ENCODE data around the gene KANSL2. TPM values are rescaled to one million over a fixed set of nuclear protein-coding genes. Genes with fewer than 3 reads are reported as not detected.
"Not testable (repeated sequence)": the region's sequence is repeated elsewhere in the genome, so short reads cannot be mapped to it uniquely, and the experiment has no call there.

Gene KANSL2
- total and polyA plus RNA-seq, 7 donors = 13.2 to 63.0 (median 28.2) TPM

GRCh38 chr12:48627556-48627955, 54.5 kb downstream of the KANSL2 start:
- Histone ChIP-seq H3K9me3 (no peaks in the 10 kb centered on the region), H3K27ac (no peak overlapping the region), H3K4me3 (no peak overlapping the region), H3K27me3 (peaks cover 0 to 3% (median 0%) of the 10 kb centered on the region in 3 donors), H3K36me3 (no peaks in the 10 kb centered on the region), H3K4me1 (no peaks in the 10 kb centered on the region)
- WGBS, 2 donors = 76 to 90% methylated on average over 4 of the region's 4 CpGs
- no peak for DNase-seq
- intact Hi-C loops (cut with DNase I) = no loop called here
- TF ChIP-seq POLR2A (IDR thresholded peaks at IDR 0.05) (no peak), CTCF (IDR thresholded peaks at IDR 0.05) (no peak), POLR2AphosphoS5 (IDR thresholded peaks at IDR 0.05) (no peak), EP300 (IDR thresholded peaks at IDR 0.05) (no peak)

GRCh38 chr12:48622997-48623396, 59.0 kb downstream of the KANSL2 start:
- 94% methylated on average over 7 of the region's 7 CpGs for WGBS, 2 donors
- H3K9me3 ChIP-seq; H3K27me3 ChIP-seq; H3K4me1 ChIP-seq; DNase-seq; intact Hi-C loops (cut with DNase I); H3K27ac ChIP-seq; H3K4me3 ChIP-seq; H3K36me3 ChIP-seq: not testable (repeated sequence)

- DNase-seq = peak; percentile 80
- intact Hi-C loops (cut with DNase I) = no loop called here
Measured at GRCh38 chr12:48618541-48618940, 63.5 kb downstream of the KANSL2 start.

GRCh38 chr12:48615681-48616080, 66.4 kb downstream of the KANSL2 start:
- TF ChIP-seq POLR2AphosphoS5 (IDR thresholded peaks at IDR 0.05) = no peak
- no peak for TF ChIP-seq POLR2A (IDR thresholded peaks at IDR 0.05)
- no peak for TF ChIP-seq EP300 (IDR thresholded peaks at IDR 0.05)
- no peak for TF ChIP-seq CTCF (IDR thresholded peaks at IDR 0.05)
- Histone ChIP-seq H3K4me3 (no peak overlapping the region), H3K27me3 (no peaks in the 10 kb centered on the region), H3K9me3 (peaks cover 1 to 8% (median 3%) of the 10 kb centered on the region in 4 donors), H3K27ac (no peak overlapping the region), H3K4me1 (no peaks in the 10 kb centered on the region), H3K36me3 (no peaks in the 10 kb centered on the region)
- intact Hi-C loops (cut with DNase I) = no loop called here
- WGBS, 2 donors = 88 to 91% methylated on average over 4 of the region's 4 CpGs
- DNase-seq = no peak

More at GRCh38 chr12:48618541-48618940, 63.5 kb downstream of the KANSL2 start:
- H3K4me1 ChIP-seq = no peaks in the 10 kb centered on the region
- no peak overlapping the region for H3K4me3 ChIP-seq
- H3K36me3 ChIP-seq = no peaks in the 10 kb centered on the region
- no peak overlapping the region for H3K27ac ChIP-seq
- WGBS, 2 donors = 7 to 14% methylated on average over 7 of the region's 7 CpGs
- no peaks in the 10 kb centered on the region for H3K27me3 ChIP-seq
- H3K9me3 ChIP-seq = peaks cover 0 to 4% (median under 1%) of the 10 kb centered on the region in 4 donors
- TF ChIP-seq POLR2AphosphoS5 (IDR thresholded peaks at IDR 0.05) (no peak), CTCF (IDR thresholded peaks at IDR 0.05) (peak; percentile 67 to 96 (median 88))

- DNase-seq = no peak
- WGBS, 2 donors = 80 to 89% methylated on average over 1 of the region's 1 CpG
- intact Hi-C loops (cut with DNase I) = no loop called here
Measured at GRCh38 chr12:48613321-48613720, 68.7 kb downstream of the KANSL2 start.

More at GRCh38 chr12:48613321-48613720, 68.7 kb downstream of the KANSL2 start:
- no peaks in the 10 kb centered on the region for H3K27me3 ChIP-seq
- no peaks in the 10 kb centered on the region for H3K4me1 ChIP-seq
- TF ChIP-seq POLR2AphosphoS5 (IDR thresholded peaks at IDR 0.05) (no peak), CTCF (IDR thresholded peaks at IDR 0.05) (no peak), POLR2A (IDR thresholded peaks at IDR 0.05) (no peak), EP300 (IDR thresholded peaks at IDR 0.05) (no peak)
- no peaks in the 10 kb centered on the region for H3K36me3 ChIP-seq
- H3K4me3 ChIP-seq = no peak overlapping the region
- peaks cover 3 to 8% (median 6%) of the 10 kb centered on the region in 4 donors for H3K9me3 ChIP-seq
- no peak overlapping the region for H3K27ac ChIP-seq

Small RNA genes lying within 50 kb of the gene (small RNA-seq; reads per million reads assigned to genes)
- gene MIR1291 = 0 reads per million in 3 donors
- 0.58 to 1.7 (median 1.6) reads per million in 3 donors for gene SNORA2A
- 0.48 to 1.2 (median 0.65) reads per million in 3 donors for gene SNORA2B
- 0 to 0.06 (median 0) reads per million in 3 donors for gene SNORA2C

Other genes with a start within 250 kb of the KANSL2 start
- 1 to 10 TPM in 2 of 4 donors, under 1 TPM in 1, not detected in 1; 0.82 to 3.9 (median 1.9) TPM for gene ANP32D, start 209.7 kb downstream of the KANSL2 start, total RNA-seq
- gene ANP32D, start 209.7 kb downstream of the KANSL2 start, polyA plus RNA-seq = not detected
- 1 to 10 TPM in 2 of 4 donors, not detected in 2; 1.2 to 8.3 TPM for gene C12orf54, start 199.7 kb downstream of the KANSL2 start, total RNA-seq
- gene C12orf54, start 199.7 kb downstream of the KANSL2 start, polyA plus RNA-seq = under 1 TPM in 1 of 3 donors, not detected in 2; 0.28 TPM
- not detected for gene OR8S1, start 156.6 kb downstream of the KANSL2 start, total RNA-seq
- not detected for gene OR8S1, start 156.6 kb downstream of the KANSL2 start, polyA plus RNA-seq
- gene LALBA, start 112.2 kb downstream of the KANSL2 start, total RNA-seq = not detected
- not detected for gene LALBA, start 112.2 kb downstream of the KANSL2 start, polyA plus RNA-seq
- 10 to 100 TPM; 20.7 to 29.2 (median 23.9) TPM for gene CCNT1, start 34.5 kb upstream of the KANSL2 start, total RNA-seq
- 1 to 10 TPM; 3.0 to 7.9 (median 3.7) TPM for gene CCNT1, start 34.5 kb upstream of the KANSL2 start, polyA plus RNA-seq
- gene ADCY6, start 106.9 kb upstream of the KANSL2 start, total RNA-seq = 10 to 100 TPM; 15.2 to 28.5 (median 16.6) TPM
- 10 to 100 TPM; 10.2 to 52.5 (median 10.9) TPM for gene ADCY6, start 106.9 kb upstream of the KANSL2 start, polyA plus RNA-seq
- 10 to 100 TPM; 10.7 to 32.1 (median 18.4) TPM for gene CACNB3, start 136.3 kb upstream of the KANSL2 start, total RNA-seq
- gene CACNB3, start 136.3 kb upstream of the KANSL2 start, polyA plus RNA-seq = 10 to 100 TPM; 21.0 to 23.4 (median 22.0) TPM
- gene DDX23, start 169.9 kb upstream of the KANSL2 start, total RNA-seq = 10 to 100 TPM; 52.8 to 91.5 (median 56.3) TPM
- 10 to 100 TPM; 32.4 to 72.0 (median 40.7) TPM for gene DDX23, start 169.9 kb upstream of the KANSL2 start, polyA plus RNA-seq
- 1 to 10 TPM in 1 of 4 donors, under 1 TPM in 1, not detected in 2; 0.36 to 5.2 TPM for gene RND1, start 183.6 kb upstream of the KANSL2 start, total RNA-seq
- 10 to 100 TPM in 1 of 3 donors, 1 to 10 TPM in 2; 2.4 to 16.2 (median 8.0) TPM for gene RND1, start 183.6 kb upstream of the KANSL2 start, polyA plus RNA-seq
- 1 to 10 TPM; 4.6 to 7.5 (median 6.4) TPM for gene FKBP11, start 243.3 kb upstream of the KANSL2 start, total RNA-seq
- gene FKBP11, start 243.3 kb upstream of the KANSL2 start, polyA plus RNA-seq = 10 to 100 TPM; 12.0 to 50.2 (median 12.3) TPM

Data from sigmoid colon (tissue), 7 donors.